NCI-H2107 treated with DMSO at 0.1 percent for 48 hours (cell line): ENCODE results near the gene CCDC74B.
"Not testable (repeated sequence)": the region's sequence is repeated elsewhere in the genome, so short reads cannot be mapped to it uniquely, and the experiment has no call there.

ENCODE experiments used
- DNase-seq: peaks from one replicate; lab custom pipeline; 2025; ENCODE audit not compliant: unreplicated experiment; lab: John Stamatoyannopoulos, UW

CCDC74B gene

DNA sequence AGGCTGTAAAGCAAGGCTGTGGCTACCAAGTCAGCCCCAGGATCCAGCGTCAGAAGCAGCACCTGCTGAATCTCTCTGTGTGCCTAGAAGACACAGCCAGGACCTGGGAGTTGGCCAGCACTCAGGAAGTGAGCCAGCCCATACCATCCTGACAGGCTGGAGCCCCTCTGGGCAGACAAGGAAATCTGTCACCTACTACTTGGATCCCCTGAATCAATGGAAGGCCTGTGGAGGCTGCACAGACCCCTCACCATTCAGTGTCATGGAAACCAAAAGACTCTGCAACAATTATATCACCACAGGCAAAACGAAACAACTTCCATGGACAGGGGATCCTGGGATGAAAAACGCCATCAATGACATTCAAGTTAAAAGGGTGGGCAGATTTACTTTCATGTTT, 21.7 kb upstream of the CCDC74B start:
- not testable (repeated sequence) for DNase-seq

DNA sequence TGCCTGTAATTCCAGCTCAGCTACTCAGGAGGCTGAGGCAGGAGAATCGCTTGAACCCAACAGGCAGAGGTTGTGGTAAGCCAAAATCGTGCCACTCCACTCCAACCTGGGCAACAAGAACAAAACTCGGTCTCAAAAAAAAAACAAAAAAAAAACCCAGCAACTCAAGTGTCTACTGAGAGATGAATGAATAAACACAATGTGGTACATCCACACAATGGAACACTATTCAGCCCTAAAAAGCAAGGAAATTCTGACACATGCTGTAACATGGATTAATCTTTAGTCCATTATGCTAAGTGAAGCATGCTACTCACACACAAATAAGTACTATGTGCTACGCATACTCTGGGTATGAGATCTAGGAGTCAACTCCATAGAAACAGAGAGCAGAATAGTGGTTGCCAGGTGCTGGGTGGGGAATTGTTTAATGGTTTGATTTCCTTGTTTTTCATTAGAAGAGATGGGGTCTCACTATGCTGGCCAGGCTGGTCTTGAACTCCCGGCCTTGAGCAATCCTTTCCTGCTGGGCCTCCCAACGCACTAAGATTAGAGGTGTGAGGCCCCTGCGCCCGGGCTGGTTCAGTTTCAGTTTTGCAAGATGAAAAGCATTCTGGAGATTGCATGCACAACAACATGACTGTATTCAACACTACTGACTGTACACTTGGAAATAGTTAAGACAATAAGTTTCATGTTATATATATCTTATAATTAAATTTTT, 20.5 kb upstream of the CCDC74B start:
- no peak for DNase-seq

DNA sequence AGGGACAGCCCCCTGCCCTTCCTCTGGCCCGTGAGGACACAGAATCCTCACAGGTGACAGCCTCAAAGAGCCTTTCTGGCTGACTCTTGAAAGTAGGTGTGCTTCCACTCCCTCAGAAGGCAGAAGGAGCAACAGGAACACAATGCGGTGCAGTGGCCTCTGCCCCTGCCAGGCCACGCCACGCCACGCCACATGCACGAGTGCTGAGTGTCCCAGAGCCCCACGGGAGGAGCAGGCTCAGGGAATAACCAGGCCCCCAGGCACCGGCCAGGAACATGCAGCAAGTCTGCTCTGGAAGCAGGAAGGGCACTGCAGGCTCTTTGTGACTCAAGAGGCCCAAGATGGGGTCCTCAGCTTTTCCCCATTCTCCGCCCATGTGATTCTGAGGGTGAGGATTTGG, 18.1 kb upstream of the CCDC74B start:
- no peak for DNase-seq

DNA sequence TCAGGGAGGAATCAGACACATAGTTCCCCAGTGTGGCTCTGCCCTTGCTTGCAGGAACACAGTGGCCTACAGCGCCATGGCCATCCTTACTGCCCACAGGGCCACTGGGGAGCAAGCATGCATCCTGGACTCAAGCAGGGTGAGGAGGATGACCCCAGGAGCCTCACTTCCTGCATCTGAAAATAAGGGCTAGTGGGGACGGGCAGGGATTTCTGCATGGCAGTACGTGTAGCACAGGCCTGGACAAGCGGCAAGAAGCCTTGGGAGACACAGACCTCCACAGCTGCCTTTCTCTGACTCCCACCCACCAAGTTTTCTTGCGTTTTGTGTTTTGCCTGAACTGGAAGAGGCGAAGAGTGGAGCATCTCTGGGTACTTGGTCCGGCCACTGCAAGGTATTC, 17.6 kb upstream of the CCDC74B start:
- DNase-seq: not testable (repeated sequence)

DNA sequence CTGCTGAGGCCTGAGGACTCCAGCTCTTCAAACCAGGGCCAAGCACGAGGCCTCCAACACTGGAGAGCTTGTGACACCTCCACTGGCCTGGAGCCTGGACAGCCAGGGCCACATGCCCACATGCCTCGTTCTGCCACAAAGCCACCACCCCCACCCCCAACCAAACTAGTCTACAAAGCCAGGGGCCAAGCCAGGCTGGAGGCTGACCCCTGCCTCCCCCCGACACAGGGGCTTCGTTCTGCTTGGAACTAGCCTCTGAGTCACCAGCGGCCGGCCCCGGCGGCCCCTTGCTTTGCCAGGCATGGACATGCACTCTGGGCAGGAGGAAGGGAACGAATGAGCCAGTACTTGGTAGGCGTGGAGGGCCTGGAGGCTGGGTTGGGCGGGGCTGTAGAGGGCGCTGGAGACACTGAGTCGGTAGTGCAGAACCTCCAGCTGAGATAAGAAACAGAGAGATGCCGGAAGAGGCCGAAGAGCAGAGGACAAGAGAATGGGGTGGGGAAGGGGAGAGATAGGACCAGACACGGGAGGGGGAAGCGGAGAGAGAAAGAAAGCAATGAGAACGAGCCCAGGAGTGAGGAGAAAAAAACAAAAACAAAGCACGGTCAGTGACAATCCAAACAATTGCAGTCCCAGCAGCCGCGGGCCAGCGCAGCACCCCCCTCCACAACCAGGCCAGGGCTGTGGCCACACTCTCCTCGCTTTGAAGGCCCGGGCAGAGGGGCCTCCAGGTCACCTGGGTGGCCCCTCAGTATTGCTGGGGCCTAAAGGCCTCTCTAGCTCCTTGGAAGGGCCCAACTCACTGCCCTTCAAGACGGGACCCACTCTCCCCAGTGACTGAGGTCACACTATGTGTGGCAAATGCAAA, 16.2 kb upstream of the CCDC74B start:
- not testable (repeated sequence) for DNase-seq

DNA sequence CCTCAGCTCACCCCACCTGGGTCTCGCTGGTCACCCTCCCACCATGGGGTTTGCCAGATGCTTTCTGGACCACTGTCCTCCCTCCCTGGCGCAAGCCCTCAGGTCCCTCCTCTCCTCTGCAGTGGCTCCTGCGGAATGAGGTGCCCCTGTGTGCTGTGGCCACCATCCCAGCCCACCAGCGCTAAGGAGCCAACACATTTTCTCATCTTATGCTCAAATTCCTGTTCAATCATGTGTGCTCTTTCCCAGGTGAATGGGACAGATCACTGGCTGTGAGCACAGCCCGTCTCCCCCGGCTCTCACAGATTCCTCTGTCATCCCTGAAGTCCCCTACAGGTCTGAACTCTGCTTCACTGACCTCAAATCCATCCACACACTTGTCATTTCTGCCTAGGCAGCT, 15.2 kb upstream of the CCDC74B start:
- DNase-seq: no peak

DNA sequence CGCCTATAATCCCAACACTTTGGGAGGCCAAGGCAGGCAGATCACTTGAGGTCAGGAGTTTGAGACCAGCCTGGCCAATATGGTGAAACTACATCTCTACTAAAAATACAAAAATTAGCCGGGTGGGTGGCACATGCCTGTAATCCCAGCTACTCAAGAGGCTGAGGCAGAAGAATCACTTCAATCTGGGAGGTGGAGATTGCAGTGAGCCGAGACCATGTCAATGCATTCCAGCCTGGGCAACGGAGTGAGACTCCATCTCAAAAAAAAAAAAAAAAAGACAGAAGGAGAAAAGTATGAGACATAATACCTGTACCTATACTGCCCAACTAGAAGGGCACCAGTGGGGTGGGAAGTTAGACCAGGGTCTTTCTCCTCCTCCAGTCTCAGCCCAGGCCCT, 14.5 kb upstream of the CCDC74B start:
- DNase-seq: not testable (repeated sequence)

DNA sequence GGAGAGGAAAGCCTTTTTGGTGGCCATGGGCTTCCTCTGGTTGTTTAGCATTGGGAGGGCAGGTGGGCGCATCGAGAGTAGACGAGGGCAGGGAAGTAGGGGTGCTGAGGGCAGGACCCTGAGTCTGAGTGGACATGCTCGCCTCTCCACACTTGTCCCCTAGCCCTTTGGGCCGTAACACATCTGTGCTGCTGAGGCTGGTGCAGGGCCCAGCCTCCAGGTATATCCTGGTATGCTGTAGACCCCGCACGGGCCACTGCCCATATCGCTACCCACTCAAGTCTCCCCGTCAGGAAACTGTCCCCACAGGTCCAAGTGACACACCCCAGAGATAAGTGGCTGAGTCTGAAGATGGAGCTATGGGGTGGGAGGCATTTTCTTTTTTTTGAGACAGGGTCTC, 13.7 kb upstream of the CCDC74B start:
- DNase-seq: no peak

DNA sequence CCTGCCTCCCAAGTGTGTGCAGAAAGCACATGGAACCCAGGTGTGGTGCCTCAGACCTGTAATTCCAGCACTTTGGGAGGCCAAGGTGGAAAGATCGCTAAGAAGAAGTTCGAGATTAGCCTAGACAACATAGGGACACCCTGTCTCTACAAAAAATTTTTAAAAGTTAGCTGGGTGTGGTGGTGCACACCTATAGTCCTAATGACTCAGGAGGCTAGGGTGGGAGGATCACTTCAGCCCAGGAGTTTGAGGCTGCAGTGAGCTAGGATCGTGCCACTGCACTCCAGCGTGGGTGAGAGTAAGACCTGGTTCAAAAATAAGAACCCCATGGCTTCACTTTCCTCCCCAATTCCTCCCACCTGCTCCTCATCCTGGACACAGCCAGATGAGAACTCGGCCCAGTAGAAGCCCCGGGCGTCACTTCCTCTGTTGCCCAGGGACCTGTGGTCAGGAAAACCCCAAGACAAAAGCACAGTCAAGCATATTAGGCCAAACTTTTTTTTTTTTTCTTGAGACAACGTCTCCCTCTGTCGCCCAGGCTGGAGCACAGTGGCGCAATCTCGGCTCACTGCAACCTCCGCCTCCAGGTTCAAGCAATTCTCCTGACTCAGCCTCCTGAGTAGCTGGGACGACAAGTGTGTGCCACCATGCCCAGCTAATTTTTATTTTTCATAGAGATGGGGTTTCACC, 13.1 kb upstream of the CCDC74B start:
- DNase-seq: not testable (repeated sequence)

DNA sequence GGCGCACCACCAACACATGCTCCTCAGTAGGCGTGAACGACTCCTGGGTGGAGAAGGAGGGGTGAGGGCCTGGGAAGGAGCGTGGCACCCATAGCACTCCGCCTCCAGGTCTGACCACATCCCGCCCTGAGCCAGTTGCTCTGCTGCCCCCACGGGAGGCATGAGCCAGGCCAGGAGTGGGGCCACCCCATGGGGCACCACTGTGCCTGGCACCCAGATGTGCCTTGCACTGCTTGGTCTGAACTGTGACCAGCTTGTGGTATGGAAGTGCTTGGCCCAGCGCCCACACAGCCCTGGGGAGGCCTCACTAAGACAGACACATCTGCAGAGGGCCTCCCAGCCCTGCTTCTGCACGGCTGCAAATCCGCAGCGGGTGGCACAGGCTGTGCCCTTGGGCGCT, 12.4 kb upstream of the CCDC74B start:
- DNase-seq: not testable (repeated sequence)

DNA sequence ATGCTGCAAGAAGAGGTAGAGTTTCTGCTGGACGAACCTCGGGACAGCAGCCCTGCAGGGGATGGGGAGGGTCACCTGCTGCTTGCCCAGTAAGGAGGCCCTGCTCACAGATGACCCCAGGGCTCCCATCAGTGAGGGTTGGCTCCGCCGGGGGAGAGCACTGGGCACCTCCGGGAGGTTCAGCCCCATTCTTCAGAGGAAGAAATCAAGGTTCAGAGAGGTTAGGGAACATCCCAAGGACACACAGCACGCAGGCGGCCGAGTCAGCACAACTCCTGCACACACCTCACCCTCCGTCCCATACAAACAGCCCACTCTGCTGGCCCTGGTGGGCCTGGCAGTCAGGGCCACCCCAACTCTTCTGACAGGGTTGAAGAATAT, 11.7 kb upstream of the CCDC74B start:
- no peak for DNase-seq

DNA sequence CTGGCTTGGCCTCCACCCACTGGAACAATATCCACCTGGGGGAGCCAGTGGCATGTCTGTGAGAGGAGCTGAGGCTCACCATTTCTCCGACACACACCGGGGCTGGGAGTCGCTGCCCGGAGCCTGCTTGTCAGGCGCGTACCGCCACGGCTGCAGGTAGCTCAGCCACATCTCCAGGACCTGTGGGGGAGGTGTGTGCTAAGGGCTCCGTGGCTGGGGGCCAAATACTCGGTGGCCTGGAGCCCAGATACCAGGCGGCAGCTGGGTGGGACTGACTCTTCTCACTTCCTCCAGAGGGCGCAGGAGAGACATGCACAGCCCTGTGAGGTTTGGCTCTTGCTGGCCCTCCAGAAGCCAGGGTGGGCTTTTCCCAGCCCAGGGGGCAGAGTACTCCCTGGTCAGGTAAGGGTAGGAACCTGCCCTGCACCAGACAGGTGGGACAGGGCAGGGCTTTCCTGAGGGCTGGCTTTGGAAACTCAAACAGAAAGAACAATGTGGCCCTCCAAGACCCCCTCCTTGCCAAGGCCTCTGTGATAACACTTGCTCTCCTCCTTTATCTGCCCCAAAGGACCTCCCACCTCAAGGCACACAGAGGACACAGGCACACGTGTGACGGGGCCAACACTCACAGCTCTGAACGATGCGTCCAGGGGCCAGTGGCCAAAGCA, 11.2 kb upstream of the CCDC74B start:
- peak; percentile 50 for DNase-seq

DNA sequence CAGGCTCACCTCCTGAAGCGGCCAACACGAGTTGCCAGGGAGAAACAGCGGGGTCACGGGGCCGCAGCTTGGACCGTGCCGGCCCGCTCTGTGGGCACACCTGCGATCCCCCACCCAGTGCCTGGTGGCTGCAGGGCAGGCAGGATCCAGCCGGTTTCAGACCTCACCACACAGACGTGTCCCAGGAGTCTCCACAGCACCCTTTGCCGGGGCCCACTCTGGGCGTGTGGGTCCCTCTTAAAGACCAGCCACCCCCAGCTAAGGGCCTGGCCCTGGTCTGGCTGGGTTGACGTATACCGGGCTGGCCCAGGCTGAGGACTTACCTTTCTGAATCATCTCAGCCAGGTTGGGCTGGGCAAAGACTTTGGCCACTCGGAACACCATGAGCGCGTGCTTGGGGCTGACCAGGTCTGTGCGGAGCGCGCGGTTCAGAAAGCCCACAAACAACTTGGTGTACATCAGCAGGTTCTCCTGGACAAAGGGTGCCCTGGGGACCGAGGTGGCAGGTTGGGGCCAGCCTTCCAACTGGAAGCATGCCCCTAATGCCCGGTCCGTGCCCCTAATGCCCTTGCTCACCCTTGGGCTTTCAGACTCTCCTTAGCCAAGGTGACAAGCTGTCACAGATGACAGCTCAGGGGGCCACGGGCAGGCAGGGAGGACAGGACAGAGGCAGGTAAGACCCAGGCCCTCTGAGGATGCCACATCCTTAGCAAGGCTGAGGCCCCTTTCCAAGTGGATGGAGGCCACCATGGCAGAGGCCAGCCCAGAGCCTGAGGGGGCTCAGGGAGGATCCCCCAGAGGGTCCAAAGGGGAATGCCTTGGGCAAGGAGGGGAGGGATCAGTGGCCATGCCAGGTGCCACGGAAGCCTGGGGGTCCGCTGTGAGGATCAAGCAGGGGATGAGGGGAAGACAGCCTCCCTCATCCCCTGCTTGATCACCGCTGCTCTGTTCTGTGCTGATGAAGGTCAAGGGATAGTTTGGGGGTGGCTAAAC, 10.2 kb upstream of the CCDC74B start:
- no peak for DNase-seq

DNA sequence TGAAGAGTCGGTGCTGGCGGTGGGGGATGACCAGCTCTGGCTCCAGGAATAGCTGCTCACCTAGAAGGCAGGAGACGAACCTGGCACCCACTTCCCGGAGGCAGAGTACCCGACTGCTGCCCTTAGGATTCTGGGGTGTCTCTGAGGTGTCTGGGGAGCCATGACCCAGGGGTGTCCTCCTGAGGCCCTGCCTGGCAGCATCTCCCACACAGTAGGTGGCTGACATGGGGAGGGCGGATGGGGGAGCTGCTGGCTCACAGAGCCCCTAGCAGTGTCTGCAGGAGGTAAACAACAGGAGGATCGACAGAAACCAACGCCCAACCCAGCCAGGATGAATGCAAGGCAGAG, 9.5 kb upstream of the CCDC74B start:
- DNase-seq: not testable (repeated sequence)

DNA sequence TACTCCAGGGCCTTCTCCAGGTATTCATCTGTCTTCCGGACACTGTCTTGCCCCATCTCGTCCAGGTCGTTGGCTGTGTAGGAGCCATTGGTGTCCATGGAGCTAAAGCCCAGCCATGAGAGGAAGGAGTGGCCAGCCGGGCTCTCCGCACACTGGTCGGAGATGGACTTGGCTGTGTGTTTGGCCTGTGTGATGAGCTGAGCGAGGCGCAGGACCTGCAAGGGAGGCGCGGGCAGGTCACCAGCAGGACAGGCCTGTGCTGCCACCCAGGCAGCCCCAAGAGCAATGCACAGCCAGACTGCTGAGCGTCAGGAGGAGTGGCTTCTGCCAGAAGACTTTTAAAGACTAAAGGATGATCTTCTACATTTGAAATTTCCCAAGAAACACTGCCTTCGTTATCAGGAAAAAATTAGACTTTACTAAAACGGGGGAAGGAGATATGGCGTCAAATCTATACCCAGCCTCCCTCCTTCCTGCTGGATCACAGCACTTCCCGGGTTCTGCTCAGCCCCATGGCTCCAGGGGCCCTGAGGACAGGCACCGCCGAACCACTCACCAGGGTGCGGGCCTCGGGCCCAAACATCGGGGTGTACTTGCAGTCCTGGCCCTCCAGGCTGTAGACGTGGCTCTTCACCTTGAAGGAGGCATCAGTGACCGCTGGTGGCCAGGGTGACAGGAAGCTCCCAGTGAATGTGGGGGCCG, 9.0 kb upstream of the CCDC74B start:
- not testable (repeated sequence) for DNase-seq

DNA sequence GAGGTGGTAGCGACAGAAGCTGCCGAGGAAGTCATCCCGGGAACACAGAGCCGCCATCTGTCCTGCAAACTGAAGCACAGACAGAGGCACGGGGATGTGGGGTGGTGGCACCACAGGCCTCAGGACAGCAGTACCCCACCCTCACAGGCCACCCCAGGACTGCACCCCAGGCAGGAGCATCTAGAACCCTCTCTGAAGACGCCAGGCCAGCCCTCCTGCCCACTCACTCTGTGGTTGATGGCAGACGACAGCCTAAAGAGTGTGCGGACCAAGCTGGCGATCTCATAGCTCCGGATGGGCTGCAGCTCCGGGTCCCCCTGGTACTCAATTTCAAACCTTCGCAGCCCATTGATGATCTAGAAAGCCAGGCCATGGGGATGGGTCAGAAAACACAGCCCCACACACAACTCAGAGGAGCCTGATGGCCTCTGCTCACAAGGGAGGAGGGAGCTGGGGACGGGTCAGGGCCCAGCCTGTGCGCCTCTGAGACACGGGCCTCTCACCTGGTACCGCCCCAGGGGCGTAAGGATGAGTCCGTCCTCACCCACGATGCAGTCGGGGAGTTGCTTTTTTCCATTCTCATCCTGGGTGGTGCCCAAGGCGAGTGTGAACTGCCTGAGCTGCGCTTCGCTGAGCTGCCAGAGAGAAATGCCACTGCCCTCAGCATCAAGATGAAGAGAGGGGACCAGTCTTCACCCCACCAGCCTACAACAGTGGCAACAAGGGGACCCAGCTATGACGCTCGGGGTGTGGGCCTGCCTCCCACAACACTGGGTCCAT, 8.1 kb upstream of the CCDC74B start:
- DNase-seq: no peak

DNA sequence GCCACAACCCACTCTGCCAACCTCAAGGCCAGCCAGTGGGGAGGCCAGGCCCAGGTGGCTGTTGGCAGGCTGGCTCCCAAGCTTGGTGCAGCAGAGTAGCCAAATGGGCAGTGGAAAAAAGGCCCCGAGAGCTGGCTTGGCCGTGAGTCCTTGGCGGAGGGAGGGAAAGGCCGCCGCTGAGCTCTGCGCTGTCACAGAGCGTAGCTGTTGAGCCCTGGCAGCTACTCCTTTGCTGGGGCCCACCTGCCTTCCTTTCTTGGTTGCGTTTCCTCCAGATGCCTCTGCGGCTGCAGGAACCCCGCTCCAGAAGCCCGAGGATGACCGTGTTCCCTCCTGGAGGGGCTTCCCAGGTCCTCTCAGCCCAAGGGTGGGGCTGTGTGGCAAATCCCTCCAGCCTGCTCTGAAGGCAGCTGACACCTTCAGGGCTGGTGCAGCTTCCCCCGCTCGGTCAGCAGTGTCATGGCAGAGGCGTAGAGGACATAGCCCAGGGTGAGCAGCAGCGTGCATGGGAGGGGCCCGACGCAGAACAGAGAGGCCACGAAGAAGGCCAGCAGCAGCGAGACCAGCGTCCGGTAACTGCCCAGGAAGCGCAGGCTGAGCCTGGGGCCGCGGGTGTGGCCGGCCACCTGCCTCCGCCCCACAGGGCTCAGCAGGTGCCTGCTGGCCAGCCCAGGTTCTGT, 7.4 kb upstream of the CCDC74B start:
- DNase-seq: not testable (repeated sequence)

DNA sequence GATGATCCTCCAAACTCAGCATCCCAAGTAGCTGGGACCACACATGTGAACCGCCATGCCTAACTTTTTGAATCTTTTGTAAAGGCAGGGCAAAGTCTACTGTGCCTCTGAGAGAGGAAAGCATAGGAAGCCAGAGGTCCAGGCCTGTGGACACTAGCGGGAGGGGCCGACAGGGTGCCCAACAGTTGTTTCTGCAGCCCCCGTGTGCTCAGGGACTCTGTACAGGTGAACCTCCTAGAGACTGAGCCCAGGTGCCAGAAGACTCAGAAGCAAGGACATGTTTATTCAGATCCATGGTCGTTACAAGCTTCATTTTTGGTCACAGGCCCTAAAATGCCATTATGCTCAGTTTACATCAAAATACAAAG, 6.2 kb upstream of the CCDC74B start:
- not testable (repeated sequence) for DNase-seq
